Liver (tissue), 3 donors: ENCODE data around the gene WDR45.

Source experiments
- FOXA1 ChIP-seq: IDR thresholded peaks from 2 replicates; pipeline ENCODE4 v1.6.1; 2016; ENCODE audit warnings: antibody characterized with exemption
- GABPA ChIP-seq, 2 donors: IDR thresholded peaks in 1 of 2; conservative IDR thresholded peaks in 1 of 2; 2 replicates each; pipeline ENCODE4 v1.6.1; 2016; ENCODE audit warnings: antibody characterized with exemption in 2 of 2, mild to moderate bottlenecking in 1 of 2, moderate library complexity in 1 of 2
- HNF4A ChIP-seq, 2 donors: conservative IDR thresholded peaks; 2 replicates each; pipeline ENCODE4 v1.6.1; 2016; ENCODE audit warnings: antibody characterized with exemption in 2 of 2, mild to moderate bottlenecking in 2 of 2
- RAD21 ChIP-seq, 2 donors: IDR thresholded peaks; 2 replicates each; pipeline ENCODE4 v1.6.1; 2016; ENCODE audit warnings: antibody characterized with exemption in 2 of 2, mild to moderate bottlenecking in 2 of 2
- RXRA ChIP-seq, 2 donors: IDR thresholded peaks; 2 replicates each; pipeline ENCODE4 v1.6.1; 2017 to 2018; ENCODE audit warnings: antibody characterized with exemption in 2 of 2, mild to moderate bottlenecking in 1 of 2
- SP1 ChIP-seq: IDR thresholded peaks from 2 replicates; pipeline ENCODE4 v1.6.1; 2018; ENCODE audit warnings: antibody characterized with exemption, mild to moderate bottlenecking
- TAF1 ChIP-seq: conservative IDR thresholded peaks from 2 replicates; pipeline ENCODE4 v1.6.1; 2016; ENCODE audit warnings: antibody characterized with exemption, mild to moderate bottlenecking
- TF ChIP-seq, protein P1 (sequence below): fragments of 150-350 bp; IDR thresholded peaks from 2 replicates; pipeline ENCODE4 v1.5.1; 2017; ENCODE audit warnings: improper control_type of control experiment, low read depth, low read length; ENCODE audit not compliant: missing input control
- TF ChIP-seq, protein P2 (sequence below): IDR thresholded peaks from 2 replicates; pipeline ENCODE4 v1.6.1; 2016; ENCODE audit warnings: antibody characterized with exemption
- TF ChIP-seq, protein P3 (sequence below): IDR thresholded peaks from 2 replicates; pipeline ENCODE4 v1.6.1; 2016; ENCODE audit warnings: antibody characterized with exemption
- TF ChIP-seq, protein P4 (sequence below): IDR thresholded peaks from 2 replicates; pipeline ENCODE4 v1.6.1; 2016; ENCODE audit warnings: antibody characterized with exemption, mild to moderate bottlenecking
- TF ChIP-seq, protein P5 (sequence below): IDR thresholded peaks from 2 replicates; pipeline ENCODE4 v1.6.1; 2016; ENCODE audit warnings: antibody characterized with exemption
- donor health status: healthy.
- donor health status: healthy.

DNA sequence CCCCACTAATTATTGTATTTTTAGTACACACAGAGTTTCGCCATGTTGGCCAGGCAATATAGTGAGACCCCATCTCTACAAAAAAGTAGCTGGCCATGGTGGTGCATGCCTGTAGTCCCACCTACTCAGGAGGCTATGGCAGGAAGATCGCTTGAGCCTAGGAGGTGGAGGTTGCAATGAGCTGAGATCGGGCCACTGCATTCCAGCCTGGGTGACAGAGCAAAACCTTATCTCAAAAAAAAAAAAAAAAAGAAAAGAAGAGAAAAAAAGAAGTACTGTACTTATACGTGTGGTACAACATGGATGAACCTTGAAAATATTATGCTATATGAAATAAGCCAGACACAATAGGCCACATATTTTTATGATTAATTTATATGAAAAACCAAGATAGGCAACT is 9.9 kb upstream of the WDR45 start:
- TF ChIP-seq, protein P1, sequence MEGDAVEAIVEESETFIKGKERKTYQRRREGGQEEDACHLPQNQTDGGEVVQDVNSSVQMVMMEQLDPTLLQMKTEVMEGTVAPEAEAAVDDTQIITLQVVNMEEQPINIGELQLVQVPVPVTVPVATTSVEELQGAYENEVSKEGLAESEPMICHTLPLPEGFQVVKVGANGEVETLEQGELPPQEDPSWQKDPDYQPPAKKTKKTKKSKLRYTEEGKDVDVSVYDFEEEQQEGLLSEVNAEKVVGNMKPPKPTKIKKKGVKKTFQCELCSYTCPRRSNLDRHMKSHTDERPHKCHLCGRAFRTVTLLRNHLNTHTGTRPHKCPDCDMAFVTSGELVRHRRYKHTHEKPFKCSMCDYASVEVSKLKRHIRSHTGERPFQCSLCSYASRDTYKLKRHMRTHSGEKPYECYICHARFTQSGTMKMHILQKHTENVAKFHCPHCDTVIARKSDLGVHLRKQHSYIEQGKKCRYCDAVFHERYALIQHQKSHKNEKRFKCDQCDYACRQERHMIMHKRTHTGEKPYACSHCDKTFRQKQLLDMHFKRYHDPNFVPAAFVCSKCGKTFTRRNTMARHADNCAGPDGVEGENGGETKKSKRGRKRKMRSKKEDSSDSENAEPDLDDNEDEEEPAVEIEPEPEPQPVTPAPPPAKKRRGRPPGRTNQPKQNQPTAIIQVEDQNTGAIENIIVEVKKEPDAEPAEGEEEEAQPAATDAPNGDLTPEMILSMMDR = no peak
- TF ChIP-seq, protein P2, sequence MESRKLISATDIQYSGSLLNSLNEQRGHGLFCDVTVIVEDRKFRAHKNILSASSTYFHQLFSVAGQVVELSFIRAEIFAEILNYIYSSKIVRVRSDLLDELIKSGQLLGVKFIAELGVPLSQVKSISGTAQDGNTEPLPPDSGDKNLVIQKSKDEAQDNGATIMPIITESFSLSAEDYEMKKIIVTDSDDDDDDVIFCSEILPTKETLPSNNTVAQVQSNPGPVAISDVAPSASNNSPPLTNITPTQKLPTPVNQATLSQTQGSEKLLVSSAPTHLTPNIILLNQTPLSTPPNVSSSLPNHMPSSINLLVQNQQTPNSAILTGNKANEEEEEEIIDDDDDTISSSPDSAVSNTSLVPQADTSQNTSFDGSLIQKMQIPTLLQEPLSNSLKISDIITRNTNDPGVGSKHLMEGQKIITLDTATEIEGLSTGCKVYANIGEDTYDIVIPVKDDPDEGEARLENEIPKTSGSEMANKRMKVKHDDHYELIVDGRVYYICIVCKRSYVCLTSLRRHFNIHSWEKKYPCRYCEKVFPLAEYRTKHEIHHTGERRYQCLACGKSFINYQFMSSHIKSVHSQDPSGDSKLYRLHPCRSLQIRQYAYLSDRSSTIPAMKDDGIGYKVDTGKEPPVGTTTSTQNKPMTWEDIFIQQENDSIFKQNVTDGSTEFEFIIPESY = no peak
- TF ChIP-seq RAD21 (IDR thresholded peaks at IDR 0.05) = no peak
- TF ChIP-seq, protein P3, sequence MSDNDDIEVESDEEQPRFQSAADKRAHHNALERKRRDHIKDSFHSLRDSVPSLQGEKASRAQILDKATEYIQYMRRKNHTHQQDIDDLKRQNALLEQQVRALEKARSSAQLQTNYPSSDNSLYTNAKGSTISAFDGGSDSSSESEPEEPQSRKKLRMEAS = no peak
- TF ChIP-seq, protein P4, sequence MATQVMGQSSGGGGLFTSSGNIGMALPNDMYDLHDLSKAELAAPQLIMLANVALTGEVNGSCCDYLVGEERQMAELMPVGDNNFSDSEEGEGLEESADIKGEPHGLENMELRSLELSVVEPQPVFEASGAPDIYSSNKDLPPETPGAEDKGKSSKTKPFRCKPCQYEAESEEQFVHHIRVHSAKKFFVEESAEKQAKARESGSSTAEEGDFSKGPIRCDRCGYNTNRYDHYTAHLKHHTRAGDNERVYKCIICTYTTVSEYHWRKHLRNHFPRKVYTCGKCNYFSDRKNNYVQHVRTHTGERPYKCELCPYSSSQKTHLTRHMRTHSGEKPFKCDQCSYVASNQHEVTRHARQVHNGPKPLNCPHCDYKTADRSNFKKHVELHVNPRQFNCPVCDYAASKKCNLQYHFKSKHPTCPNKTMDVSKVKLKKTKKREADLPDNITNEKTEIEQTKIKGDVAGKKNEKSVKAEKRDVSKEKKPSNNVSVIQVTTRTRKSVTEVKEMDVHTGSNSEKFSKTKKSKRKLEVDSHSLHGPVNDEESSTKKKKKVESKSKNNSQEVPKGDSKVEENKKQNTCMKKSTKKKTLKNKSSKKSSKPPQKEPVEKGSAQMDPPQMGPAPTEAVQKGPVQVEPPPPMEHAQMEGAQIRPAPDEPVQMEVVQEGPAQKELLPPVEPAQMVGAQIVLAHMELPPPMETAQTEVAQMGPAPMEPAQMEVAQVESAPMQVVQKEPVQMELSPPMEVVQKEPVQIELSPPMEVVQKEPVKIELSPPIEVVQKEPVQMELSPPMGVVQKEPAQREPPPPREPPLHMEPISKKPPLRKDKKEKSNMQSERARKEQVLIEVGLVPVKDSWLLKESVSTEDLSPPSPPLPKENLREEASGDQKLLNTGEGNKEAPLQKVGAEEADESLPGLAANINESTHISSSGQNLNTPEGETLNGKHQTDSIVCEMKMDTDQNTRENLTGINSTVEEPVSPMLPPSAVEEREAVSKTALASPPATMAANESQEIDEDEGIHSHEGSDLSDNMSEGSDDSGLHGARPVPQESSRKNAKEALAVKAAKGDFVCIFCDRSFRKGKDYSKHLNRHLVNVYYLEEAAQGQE = no peak
- no peak for TF ChIP-seq GABPA (IDR thresholded peaks at IDR 0.05 in 1 of 2, conservative IDR thresholded peaks at IDR 0.05 in 1 of 2)
- TF ChIP-seq HNF4A (conservative IDR thresholded peaks at IDR 0.05) = no peak
- no peak for TF ChIP-seq SP1
- TF ChIP-seq FOXA1 = no peak
- no peak for TF ChIP-seq TAF1
- no peak for TF ChIP-seq RXRA (IDR thresholded peaks at IDR 0.05)
- TF ChIP-seq, protein P5, sequence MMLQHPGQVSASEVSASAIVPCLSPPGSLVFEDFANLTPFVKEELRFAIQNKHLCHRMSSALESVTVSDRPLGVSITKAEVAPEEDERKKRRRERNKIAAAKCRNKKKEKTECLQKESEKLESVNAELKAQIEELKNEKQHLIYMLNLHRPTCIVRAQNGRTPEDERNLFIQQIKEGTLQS = no peak
